Urinary bladder (tissue), 4 donors: ENCODE results near the gene CYS1. TPM values are rescaled to one million over a fixed set of nuclear protein-coding genes. Genes with fewer than 3 reads are reported as not detected.
A peak's percentile ranks its signal among the peaks of the same experiment; 100 is the strongest.

Source experiments
- DNase-seq: peaks from one replicate; pipeline ENCODE4 v3.0.0-alpha.2; 2015; ENCODE audit errors: extremely low spot score
- H3K27ac ChIP-seq: one replicate; pipeline ENCODE4 v1.5.1; 2013; ENCODE audit warnings: low read depth, mild to moderate bottlenecking, moderate library complexity
- H3K36me3 ChIP-seq: one replicate; pipeline ENCODE4 v1.6.1; 2013; ENCODE audit warnings: mild to moderate bottlenecking, moderate library complexity; ENCODE audit not compliant: insufficient read depth
- H3K4me1 ChIP-seq: one replicate; pipeline ENCODE4 v1.6.1; 2013; ENCODE audit warnings: mild to moderate bottlenecking, moderate library complexity; ENCODE audit not compliant: insufficient read depth
- H3K4me3 ChIP-seq: one replicate; pipeline ENCODE4 v1.5.1; 2013; ENCODE audit warnings: low read depth, low read length
- WGBS: extraction: QIAGEN DNeasy Blood & Tissue Kit; methylation state at CpG from one replicate; pipeline ENCODE4 v1.1.7; 2013; 5-methylcytosine and 5-hydroxymethylcytosine counted together
- polyA plus RNA-seq: library from polyadenylated mRNA; stranded (reverse); fragments of 200-250 nt; gene quantifications from one replicate; pipeline ENCODE4 v1.2.3, GENCODE V29; 2013
- total RNA-seq: library from RNA; depleted of rRNA; stranded (reverse); fragments of >200 nt; gene quantifications from one replicate; pipeline ENCODE4 v1.2.3, GENCODE V29; 2014
- donor health status: healthy with polysubstance abuse.
- donor health status: healthy.

Gene CYS1
- total RNA-seq (7.2 TPM), polyA plus RNA-seq (6.2 TPM)

GRCh38 chr2:10079870-10080535, at the start of gene CYS1:
Gene CYS1 (minus strand): TSS chr2:10080411. CDS start chr2:10080223, 188 bp downstream.
- peak within 1 kb of the TSS; percentile 71 for H3K4me3 ChIP-seq
- H3K36me3 ChIP-seq = no peaks in the 10 kb centered on the region
- DNase-seq = no peak
- WGBS = under 1% methylated on average over 98 of the region's 98 CpGs
- H3K27ac ChIP-seq = peak within 1 kb of the TSS; percentile 70
- H3K4me1 ChIP-seq = no peaks in the 10 kb centered on the region

DNA sequence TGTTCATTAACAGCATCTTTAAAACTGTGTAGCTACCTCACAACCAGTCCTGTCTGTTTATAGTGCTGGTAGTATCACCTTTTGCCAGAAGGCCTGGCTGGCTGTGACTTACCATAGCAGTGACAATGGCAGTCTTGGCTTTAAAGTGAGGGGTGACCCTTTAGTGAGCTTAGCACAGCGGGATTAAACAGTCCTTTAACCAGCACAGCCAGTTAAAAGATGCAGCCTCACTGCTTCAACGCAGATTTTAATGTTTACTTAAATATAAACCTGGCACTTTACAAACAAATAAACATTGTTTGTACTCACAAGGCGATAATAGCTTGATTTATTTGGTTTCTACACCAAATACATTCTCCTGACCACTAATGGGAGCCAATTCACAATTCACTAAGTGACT, 49.3 kb upstream of the CYS1 start:
- DNase-seq = no peak
- H3K4me3 ChIP-seq = no peak overlapping the region
- WGBS = 76% methylated on average over 3 of the region's 3 CpGs

DNA sequence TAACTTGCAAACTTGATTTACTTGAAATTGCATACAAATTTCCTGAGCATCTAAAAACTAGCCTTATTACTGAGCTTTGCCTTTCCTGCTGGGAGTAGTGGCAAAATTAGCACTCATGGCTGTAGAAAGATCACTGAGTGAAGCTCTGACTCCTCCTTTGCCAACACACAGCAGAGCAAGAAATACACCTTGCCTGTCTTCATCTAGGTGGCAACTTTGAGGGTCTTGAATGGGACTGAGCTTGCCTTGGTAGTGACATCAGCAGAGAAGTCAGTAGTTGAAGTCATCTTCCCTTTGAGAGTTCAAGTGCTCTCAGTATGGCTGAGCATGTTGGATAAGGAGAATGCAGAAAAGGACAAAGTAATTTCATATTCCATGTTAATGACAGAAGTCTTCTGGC, 48.2 kb upstream of the CYS1 start:
- no peak for DNase-seq
- no peak overlapping the region for H3K27ac ChIP-seq

More for the DNA sequence above, 49.3 kb upstream of the CYS1 start:
- H3K4me1 ChIP-seq = no peaks in the 10 kb centered on the region
- no peaks in the 10 kb centered on the region for H3K36me3 ChIP-seq
- H3K27ac ChIP-seq = no peak overlapping the region

GRCh38 chr2:10126632-10127026, 46.4 kb upstream of the CYS1 start:
- no peak for DNase-seq
- H3K27ac ChIP-seq = no peak overlapping the region
- H3K4me3 ChIP-seq = no peak overlapping the region
- 36% methylated on average over 5 of the region's 5 CpGs for WGBS
- H3K36me3 ChIP-seq = no peaks in the 10 kb centered on the region
- no peaks in the 10 kb centered on the region for H3K4me1 ChIP-seq

More for the DNA sequence above, 48.2 kb upstream of the CYS1 start:
- Histone ChIP-seq H3K4me1 (no peaks in the 10 kb centered on the region), H3K36me3 (no peaks in the 10 kb centered on the region), H3K4me3 (no peak overlapping the region)

DNA sequence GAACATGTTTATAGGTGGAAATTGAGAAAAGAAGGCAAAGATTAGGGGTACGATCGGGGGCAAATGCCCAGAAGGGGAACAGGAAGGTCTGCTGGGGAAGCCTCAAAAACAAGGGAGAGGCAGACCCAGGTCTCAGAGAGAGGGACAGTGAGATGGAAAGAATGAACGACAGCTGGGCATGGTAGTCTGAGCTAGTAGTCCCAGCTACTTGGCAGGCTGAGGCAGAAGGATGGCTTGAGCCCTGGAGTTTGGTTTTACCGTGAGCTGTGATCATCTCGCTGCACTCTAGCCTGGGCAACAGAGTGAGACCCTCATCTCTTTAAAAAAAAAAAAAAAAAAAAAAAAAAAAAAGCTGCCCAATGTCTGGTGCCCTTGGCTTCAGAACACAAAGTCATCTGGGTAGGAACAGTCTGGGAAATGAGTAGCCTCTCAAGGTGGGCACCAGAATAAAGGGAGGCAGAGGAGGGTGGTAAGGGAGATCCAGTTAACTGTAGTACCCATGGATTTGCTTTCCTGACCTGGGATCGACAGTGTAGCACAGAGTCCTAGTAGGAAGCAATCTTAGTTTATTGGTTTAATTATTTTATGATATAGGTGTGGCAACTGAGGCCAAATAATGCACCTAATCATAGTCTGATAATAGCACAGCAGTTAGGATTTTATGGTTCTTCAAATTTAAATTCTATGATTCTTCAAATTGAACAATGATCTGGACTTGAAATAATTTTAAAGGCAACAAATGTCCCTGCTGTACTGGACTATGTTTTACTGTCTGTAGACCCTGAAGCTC, 45.8 kb upstream of the CYS1 start:
- no peak overlapping the region for H3K4me3 ChIP-seq
- no peaks in the 10 kb centered on the region for H3K36me3 ChIP-seq
- DNase-seq = no peak
- H3K27ac ChIP-seq = no peak overlapping the region
- 93% methylated on average over 6 of the region's 6 CpGs for WGBS
- H3K4me1 ChIP-seq = no peaks in the 10 kb centered on the region

DNA sequence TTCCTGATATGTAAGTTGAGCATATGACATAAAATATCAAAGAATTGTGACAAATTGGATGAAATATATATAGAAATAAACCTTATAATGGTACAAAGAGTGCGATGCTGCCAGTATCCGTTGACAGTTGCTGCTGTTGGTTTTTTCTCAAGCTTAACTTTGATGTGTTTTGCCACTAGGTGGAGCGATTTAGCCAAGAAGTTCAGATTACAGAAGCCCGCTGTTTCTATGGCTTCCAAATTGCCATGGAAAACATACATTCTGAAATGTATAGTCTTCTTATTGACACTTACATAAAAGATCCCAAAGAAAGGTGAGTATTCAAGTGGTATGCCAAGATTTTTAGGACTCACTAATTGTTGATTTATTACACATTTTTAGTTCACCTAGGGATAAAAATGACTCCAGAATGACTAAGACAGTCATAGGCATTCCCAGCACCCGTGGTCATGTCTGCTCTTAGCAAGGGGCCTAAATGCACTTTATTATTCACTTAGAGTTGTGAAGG, 44.4 kb upstream of the CYS1 start:
- no peak overlapping the region for H3K27ac ChIP-seq
- H3K36me3 ChIP-seq = no peaks in the 10 kb centered on the region
- WGBS = 15% methylated on average over 5 of the region's 5 CpGs
- H3K4me1 ChIP-seq = no peaks in the 10 kb centered on the region
- H3K4me3 ChIP-seq = no peak overlapping the region
- peak; percentile 64 for DNase-seq

DNA sequence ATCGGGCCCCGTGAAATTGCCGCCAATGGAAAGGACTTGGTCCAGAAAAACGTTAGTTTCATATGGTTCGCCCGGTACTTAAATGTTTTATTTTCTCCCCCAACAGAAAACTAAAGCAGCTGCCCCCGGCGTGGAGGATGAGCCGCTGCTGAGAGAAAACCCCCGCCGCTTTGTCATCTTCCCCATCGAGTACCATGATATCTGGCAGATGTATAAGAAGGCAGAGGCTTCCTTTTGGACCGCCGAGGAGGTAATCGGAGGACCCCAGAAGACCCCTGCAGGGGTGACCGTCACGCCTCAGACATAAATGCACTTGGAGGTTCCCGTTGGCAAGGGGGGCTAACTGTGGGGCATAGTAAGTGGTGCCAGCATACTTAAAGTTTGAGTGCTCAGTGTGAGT, 43.1 kb upstream of the CYS1 start:
- 4% methylated on average over 18 of the region's 18 CpGs for WGBS
- Histone ChIP-seq H3K4me1 (no peaks in the 10 kb centered on the region), H3K27ac (no peak overlapping the region), H3K4me3 (no peak overlapping the region), H3K36me3 (no peaks in the 10 kb centered on the region)
- no peak for DNase-seq

GRCh38 chr2:10122500-10123280, 42.5 kb upstream of the CYS1 start, which contains the start of gene RRM2:
Gene RRM2 (plus strand): TSS chr2:10122739. CDS start chr2:10122799, 60 bp downstream.
- H3K4me1 ChIP-seq = no peaks in the 10 kb centered on the region
- no peak within 1 kb of the TSS for H3K27ac ChIP-seq
- DNase-seq = peak; percentile 81
- H3K4me3 ChIP-seq = peak within 1 kb of the TSS; percentile 45
- WGBS = under 1% methylated on average over 81 of the region's 81 CpGs
- no peaks in the 10 kb centered on the region for H3K36me3 ChIP-seq

GRCh38 chr2:10120877-10121574, 40.8 kb upstream of the CYS1 start:
- H3K27ac ChIP-seq = no peak overlapping the region
- 30% methylated on average over 13 of the region's 13 CpGs for WGBS
- peak overlapping the region; percentile 46 for H3K4me3 ChIP-seq
- no peaks in the 10 kb centered on the region for H3K36me3 ChIP-seq
- DNase-seq = no peak
- H3K4me1 ChIP-seq = no peaks in the 10 kb centered on the region

- WGBS = under 1% methylated on average over 60 of the region's 60 CpGs
- Histone ChIP-seq H3K36me3 (no peaks in the 10 kb centered on the region), H3K4me3 (peak overlapping the region; percentile 46), H3K4me1 (no peaks in the 10 kb centered on the region), H3K27ac (no peak overlapping the region)
- DNase-seq = peak; percentile 78
These were observed 40.1 kb upstream of the CYS1 start for GRCh38 chr2:10120158-10120876.

GRCh38 chr2:10119601-10120157, 39.5 kb upstream of the CYS1 start:
- peak overlapping the region; percentile 46 for H3K4me3 ChIP-seq
- WGBS = 78% methylated on average over 14 of the region's 14 CpGs
- no peak overlapping the region for H3K27ac ChIP-seq
- H3K4me1 ChIP-seq = no peaks in the 10 kb centered on the region
- no peak for DNase-seq
- H3K36me3 ChIP-seq = no peaks in the 10 kb centered on the region

GRCh38 chr2:10119027-10119325, 38.8 kb upstream of the CYS1 start:
- WGBS = 94% methylated on average over 3 of the region's 3 CpGs
- DNase-seq = no peak
- Histone ChIP-seq H3K27ac (no peak overlapping the region), H3K4me3 (no peak overlapping the region), H3K36me3 (no peaks in the 10 kb centered on the region), H3K4me1 (no peaks in the 10 kb centered on the region)
